Stomach (tissue), 4 donors: ENCODE data around the gene CPVL.

Experiments used
- CTCF ChIP-seq, 7 experiments: fragments of 450-650 bp in 4 of 7; fragments of 200-600 bp in 3 of 7; sonication (generic) in 3 of 7; IDR thresholded peaks; one replicate each; pipeline ENCODE4 v1.5.1; 2016 to 2019; ENCODE audit warnings: antibody characterized with exemption in 7 of 7, control low read depth in 2 of 7, mild to moderate bottlenecking in 1 of 7
- EP300 ChIP-seq: sonication (generic); formaldehyde crosslinking; IDR thresholded peaks from one replicate; pipeline ENCODE4 v1.6.1; 2017; ENCODE audit warnings: antibody characterized with exemption
- POLR2A ChIP-seq, 4 donors: fragments of 450-650 bp; IDR thresholded peaks; one replicate each; pipeline ENCODE4 v1.6.1; 2016; ENCODE audit warnings: antibody characterized with exemption in 4 of 4, control low read depth in 2 of 4, mild to moderate bottlenecking in 1 of 4, moderate library complexity in 1 of 4
- POLR2AphosphoS5 ChIP-seq, 3 donors: sonication (generic); formaldehyde crosslinking; IDR thresholded peaks; one replicate each; pipeline ENCODE4 v1.6.1; 2016; ENCODE audit warnings: antibody characterized with exemption in 3 of 3

- TF ChIP-seq POLR2A (IDR thresholded peaks at IDR 0.05) (no peak), CTCF (IDR thresholded peaks at IDR 0.05) (no peak), EP300 (no peak), POLR2AphosphoS5 (IDR thresholded peaks at IDR 0.05) (no peak)
These were observed 133.1 kb downstream of the CPVL start for GRCh38 chr7:29013082-29013695.
